H1 (cell line): Measurements from ENCODE around the gene HDAC8. TPM values are rescaled to one million over a fixed set of nuclear protein-coding genes. Genes with fewer than 3 reads are reported as not detected.

Source experiments
- BACH1 ChIP-seq: IDR thresholded peaks from 2 replicates; pipeline ENCODE4 v1.6.1; 2012; ENCODE audit warnings: low read length, improper control_type of control experiment
- BRCA1 ChIP-seq: IDR thresholded peaks from 2 replicates; pipeline ENCODE4 v1.6.1; 2012; ENCODE audit warnings: low read depth, low read length, improper control_type of control experiment
- CBX5 ChIP-seq: fragments of 300-800, 300-1000 bp; sonication (generic); IDR thresholded peaks from 2 replicates; pipeline ENCODE4 v1.7.1; 2016; ENCODE audit warnings: antibody characterized with exemption, low read length, low read depth
- CHD2 ChIP-seq: IDR thresholded peaks from 2 replicates; pipeline ENCODE4 v1.6.1; 2012; ENCODE audit warnings: low read length, improper control_type of control experiment
- E2F6 ChIP-seq: IDR thresholded peaks from 2 replicates; pipeline ENCODE4 v1.6.1; 2012; ENCODE audit warnings: inconsistent platforms
- EGR1 ChIP-seq: IDR thresholded peaks from 2 replicates; pipeline ENCODE4 v1.6.1; 2011; ENCODE audit warnings: low read depth, low read length, borderline replicate concordance
- FOSL1 ChIP-seq: IDR thresholded peaks from 2 replicates; pipeline ENCODE4 v1.6.1; 2011; ENCODE audit warnings: mild to moderate bottlenecking, low read depth, low read length, moderate library complexity; ENCODE audit not compliant: insufficient read depth
- GTF2F1 ChIP-seq: IDR thresholded peaks from 2 replicates; pipeline ENCODE4 v1.6.1; 2012; ENCODE audit warnings: low read depth, low read length, improper control_type of control experiment, borderline replicate concordance
- HDAC2 ChIP-seq, 2 experiments: fragments of 300-600 bp in 1 of 2; sonication (generic) in 1 of 2; IDR thresholded peaks; 2 replicates each; pipeline ENCODE4 v1.6.1; 2011 to 2012; ENCODE audit warnings: low read depth in 2 of 2, low read length in 2 of 2, mild to moderate bottlenecking in 2 of 2, moderate library complexity in 2 of 2, borderline replicate concordance in 1 of 2, inconsistent platforms in 1 of 2
- JUND ChIP-seq: IDR thresholded peaks from 2 replicates; pipeline ENCODE4 v1.6.1; 2011; ENCODE audit warnings: mild to moderate bottlenecking, improper control_type of control experiment, low read length
- KDM5A ChIP-seq: fragments of 200-600 bp; IDR thresholded peaks from 2 replicates; pipeline ENCODE4 v1.7.1; 2012; ENCODE audit warnings: mild to moderate bottlenecking, low read length, inconsistent platforms, mixed read lengths
- MAFK ChIP-seq: IDR thresholded peaks from 2 replicates; pipeline ENCODE4 v1.6.1; 2012; ENCODE audit warnings: low read depth, mild to moderate bottlenecking, improper control_type of control experiment, low read length
- MAX ChIP-seq: IDR thresholded peaks from 2 replicates; pipeline ENCODE4 v1.6.1; 2012; ENCODE audit warnings: inconsistent platforms
- NANOG ChIP-seq: IDR thresholded peaks from 2 replicates; pipeline ENCODE4 v1.6.1; 2011; ENCODE audit warnings: low read length, low read depth, mild to moderate bottlenecking, inconsistent platforms; ENCODE audit not compliant: insufficient read depth, poor library complexity, severe bottlenecking
- POLR2A ChIP-seq, 2 experiments: IDR thresholded peaks; 1 replicate in 1 of 2; 2 replicates in 1 of 2; pipeline ENCODE4 v1.6.1; 2011; ENCODE audit warnings: low read depth in 2 of 2, low read length in 2 of 2, mild to moderate bottlenecking in 2 of 2; ENCODE audit errors: control extremely low read depth in 1 of 2
- RFX5 ChIP-seq: IDR thresholded peaks from 2 replicates; pipeline ENCODE4 v1.6.1; 2011; ENCODE audit warnings: low read depth, low read length, improper control_type of control experiment, borderline replicate concordance
- RXRA ChIP-seq: IDR thresholded peaks from 2 replicates; pipeline ENCODE4 v1.6.1; 2011; ENCODE audit warnings: low read depth, mild to moderate bottlenecking, low read length, moderate library complexity; ENCODE audit not compliant: insufficient read depth
- SAP30 ChIP-seq: fragments of 300-600 bp; sonication (generic); IDR thresholded peaks from 2 replicates; pipeline ENCODE4 v1.7.1; 2012; ENCODE audit warnings: low read length, moderate library complexity, mild to moderate bottlenecking, inconsistent platforms; ENCODE audit not compliant: insufficient read depth, insufficient replicate concordance
- SUZ12 ChIP-seq: fragments of 200-600 bp; sonication (generic); IDR thresholded peaks from 2 replicates; pipeline ENCODE4 v1.6.1; 2012; ENCODE audit warnings: mild to moderate bottlenecking, inconsistent platforms, low read length, moderate library complexity, mixed read lengths
- TAF1 ChIP-seq: IDR thresholded peaks from 2 replicates; pipeline ENCODE4 v1.6.1; 2011; ENCODE audit warnings: mild to moderate bottlenecking, low read depth, low read length
- TEAD4 ChIP-seq: IDR thresholded peaks from 2 replicates; pipeline ENCODE4 v1.6.1; 2012; ENCODE audit warnings: low read depth, low read length, inconsistent platforms, mixed read lengths
- USF2 ChIP-seq: IDR thresholded peaks from 2 replicates; pipeline ENCODE4 v1.6.1; 2011; ENCODE audit warnings: low read length, improper control_type of control experiment
- polyA plus RNA-seq, 7 experiments: library from polyadenylated mRNA; depleted of rRNA in 3 of 7; stranded (reverse) in 5 of 7; unstranded in 2 of 7; fragments of >200 nt in 5 of 7; fragments of 200-250 nt in 2 of 7; gene quantifications; 1 replicate in 5 of 7; 2 replicates in 1 of 7; 4 replicates in 1 of 7; pipeline versions ENCODE4 v1.2.1 to v1.2.3, GENCODE V29; 2011 to 2013; ENCODE audit warnings: missing spikeins in 2 of 7, mixed read lengths in 2 of 7
- total RNA-seq: library from RNA; stranded (reverse); fragmentation: NEBNext Ultra II Directional; extraction: Animal tissue kit (Norgen Biotek cat#: 25700); gene quantifications from 2 replicates; pipeline ENCODE4 v1.2.1, GENCODE V29; 2021

The HDAC8 gene
- total and polyA plus RNA-seq, 2 of the 8 experiments (the other 6 are each of a cell fraction or from before 2014, with no cell fraction given), result 9.7 to 20.3 TPM

GRCh38 chrX:72572248-72573157, at the start of gene HDAC8 (continued):
- TF ChIP-seq FOSL1 (no peak), SAP30 (peak; percentile 29), RFX5 (no peak), USF2 (no peak), TAF1 (peak; percentile 61; the same call in 1 of the 2 replicates), KDM5A (peak; percentile 32; the same call in 1 of the 2 replicates), CHD2 (no peak), MAFK (no peak), NANOG (no peak), RXRA (no peak), POLR2A (IDR thresholded peaks at IDR 0.05; ENCODE audit: control extremely low read depth in 1 of 2, low read depth in 2 of 2, low read length in 2 of 2) (0 out of 3 replicates have a peak, but pooled peaks of 1 of the 2 experiments have one; percentile 34), GTF2F1 (no peak), CBX5 (no peak), SUZ12 (no peak), BACH1 (no peak), HDAC2 (IDR thresholded peaks at IDR 0.05; ENCODE audit: borderline replicate concordance in 1 of 2, low read depth in 2 of 2, low read length in 2 of 2) (no peak), TEAD4 (no peak), E2F6 (no peak), JUND (no peak; the same call in 1 of the 2 replicates), EGR1 (no peak), MAX (no peak), BRCA1 (no peak)
